Endothelial cell (in vitro differentiated cells): Measurements from ENCODE around the gene DPH1. TPM values are rescaled to one million over a fixed set of nuclear protein-coding genes. Genes with fewer than 3 reads are reported as not detected.

Experiments used
- DNase-seq: peaks from one replicate; pipeline ENCODE4 v3.0.0; 2021; ENCODE audit warnings: low spot score
- H3K27ac Mint-ChIP-seq: one replicate; pipeline ENCODE4 v1.8.0; 2021; ENCODE audit warnings: mixed read lengths, inconsistent platforms; ENCODE audit not compliant: unreplicated experiment
- H3K27me3 Mint-ChIP-seq: one replicate; pipeline ENCODE4 v1.8.0; 2021; ENCODE audit warnings: mild to moderate bottlenecking, moderate library complexity, mixed read lengths, inconsistent platforms; ENCODE audit not compliant: unreplicated experiment
- H3K36me3 Mint-ChIP-seq: one replicate; pipeline ENCODE4 v1.8.0; 2021; ENCODE audit warnings: mild to moderate bottlenecking, low read depth, mixed read lengths, inconsistent platforms; ENCODE audit not compliant: unreplicated experiment
- H3K4me1 Mint-ChIP-seq: one replicate; pipeline ENCODE4 v1.8.0; 2021; ENCODE audit warnings: mild to moderate bottlenecking, mixed read lengths, inconsistent platforms; ENCODE audit not compliant: unreplicated experiment
- H3K4me3 Mint-ChIP-seq: one replicate; pipeline ENCODE4 v1.8.0; 2021; ENCODE audit warnings: mild to moderate bottlenecking, mixed read lengths, inconsistent platforms; ENCODE audit not compliant: unreplicated experiment
- H3K9me3 Mint-ChIP-seq: one replicate; pipeline ENCODE4 v1.8.0; 2021; ENCODE audit warnings: mixed read lengths, inconsistent platforms; ENCODE audit not compliant: unreplicated experiment
- CTCF ChIP-seq: fragments of 200-600 bp; sonication (generic); IDR thresholded peaks from one replicate; pipeline ENCODE4 v1.5.0; 2021; ENCODE audit warnings: antibody characterized with exemption; ENCODE audit not compliant: unreplicated experiment
- total RNA-seq: library from RNA; stranded (reverse); fragmentation: NEBNext Ultra II Directional; extraction: Animal tissue kit (Norgen Biotek cat#: 25700); gene quantifications from one replicate; pipeline ENCODE4 v1.2.1, GENCODE V29; 2021; ENCODE audit not compliant: unreplicated experiment

DPH1 gene
- total RNA-seq, 1 donor from 2014 or later, result 27.1 TPM

DNA sequence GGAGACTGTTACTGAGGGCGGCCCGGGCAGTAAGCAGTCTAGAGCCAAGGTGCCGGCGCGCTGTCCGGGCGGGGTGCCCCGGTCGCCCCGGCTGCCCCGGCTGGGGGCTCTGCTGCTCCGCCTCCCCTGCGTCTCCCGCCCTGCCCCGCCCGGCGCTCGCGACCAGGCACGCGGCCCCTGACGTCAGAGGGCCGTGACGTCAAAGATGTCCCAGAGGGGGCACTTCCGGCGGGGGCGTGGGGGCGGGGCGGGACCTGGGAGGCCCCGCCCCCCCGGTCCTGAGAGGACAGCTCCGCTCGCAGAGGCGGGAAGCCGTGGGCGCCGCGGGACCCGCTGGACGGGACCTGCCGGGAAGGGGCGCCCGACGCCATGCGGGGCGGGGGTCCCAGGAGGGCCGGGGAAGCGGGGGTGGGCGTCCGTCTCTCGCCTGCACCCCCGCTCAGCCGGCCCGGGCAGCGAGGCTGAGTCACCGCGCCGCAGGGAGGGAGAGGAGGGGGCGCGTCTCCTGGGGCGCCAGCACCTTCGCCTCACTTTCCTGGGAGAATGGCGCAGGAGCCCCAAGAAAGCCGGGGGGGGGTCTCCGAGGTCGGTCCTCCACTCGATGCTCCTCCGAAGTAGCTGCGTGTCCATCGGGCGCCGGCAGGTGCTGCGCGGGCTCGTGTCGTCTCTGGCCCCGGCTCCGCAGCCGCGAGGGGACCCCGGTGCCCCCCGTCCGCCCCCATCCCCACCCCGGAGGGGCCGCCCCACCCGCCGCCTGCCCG is 20.5 kb downstream of the DPH1 start:
- Mint-ChIP-seq H3K27me3 (peaks cover 22% of the 10 kb centered on the region), H3K4me3 (no peak overlapping the region), H3K36me3 (peaks cover 8% of the 10 kb centered on the region), H3K4me1 (peaks cover 11% of the 10 kb centered on the region), H3K27ac (no peak overlapping the region), H3K9me3 (no peaks in the 10 kb centered on the region)
- peak; percentile 62 for DNase-seq
- no peak for TF ChIP-seq CTCF

DNA sequence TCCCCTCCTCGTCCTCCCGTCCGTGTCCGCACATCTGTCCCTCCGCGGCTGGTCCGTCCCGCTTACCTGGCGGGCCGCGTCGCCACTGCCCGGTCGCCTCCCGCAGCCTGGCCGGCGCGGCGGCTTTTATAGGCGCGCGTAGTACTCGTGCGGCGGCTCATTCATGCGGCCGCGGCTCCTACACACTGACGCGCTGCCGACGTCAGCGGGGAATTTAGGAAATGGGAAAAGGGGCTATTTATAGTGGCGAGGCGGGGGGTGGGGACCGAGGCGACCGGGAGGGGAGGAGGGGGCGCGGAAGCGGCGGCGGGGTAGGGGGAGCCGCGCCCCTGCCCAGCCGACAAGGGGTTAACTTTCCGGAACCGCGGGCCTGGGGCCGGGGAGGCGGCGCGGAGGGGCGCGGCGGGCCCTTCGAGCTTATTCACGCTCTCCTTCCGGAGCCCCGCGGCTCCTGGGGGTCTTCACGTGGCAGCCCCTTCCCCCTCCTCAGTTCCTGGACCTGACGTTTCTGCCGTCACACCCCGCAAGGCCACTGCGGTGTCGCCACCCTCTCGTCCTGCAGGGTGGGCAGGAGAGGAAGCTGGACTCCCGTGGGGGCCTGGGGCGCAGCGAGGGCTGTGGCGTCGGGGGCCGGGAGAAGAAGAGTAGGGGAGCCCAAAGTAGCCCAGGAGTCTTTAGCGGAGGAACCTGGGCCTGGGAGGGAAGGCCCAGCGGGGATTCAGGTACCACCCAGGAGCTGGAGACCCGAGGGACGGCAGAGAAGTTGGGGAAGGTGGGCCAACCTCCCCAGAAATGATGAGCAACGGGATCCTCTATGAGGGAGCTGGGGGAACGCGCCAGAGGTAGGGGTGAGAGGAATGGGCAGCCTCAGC is 21.3 kb downstream of the DPH1 start:
- H3K4me1 Mint-ChIP-seq, result peaks cover 11% of the 10 kb centered on the region
- H3K27ac Mint-ChIP-seq, result peak overlapping the region; percentile 24
- DNase-seq, result peak; percentile 33
- H3K4me3 Mint-ChIP-seq, result peak overlapping the region; percentile 25
- H3K27me3 Mint-ChIP-seq, result peaks cover 23% of the 10 kb centered on the region
- no peaks in the 10 kb centered on the region for H3K9me3 Mint-ChIP-seq
- no peak for TF ChIP-seq CTCF
- H3K36me3 Mint-ChIP-seq, result peaks cover 8% of the 10 kb centered on the region

- Mint-ChIP-seq H3K27me3 (peaks cover 23% of the 10 kb centered on the region), H3K27ac (peak overlapping the region; percentile 24), H3K9me3 (no peaks in the 10 kb centered on the region), H3K4me3 (peak overlapping the region; percentile 25), H3K4me1 (peaks cover 11% of the 10 kb centered on the region), H3K36me3 (peaks cover 8% of the 10 kb centered on the region)
- no peak for DNase-seq
- TF ChIP-seq CTCF, result no peak
These were observed 22.1 kb downstream of the DPH1 start for GRCh38 chr17:2051933-2052559.

GRCh38 chr17:2053380-2054261 is 23.7 kb downstream of the DPH1 start:
- Mint-ChIP-seq H3K4me1 (peaks cover 11% of the 10 kb centered on the region), H3K4me3 (peak overlapping the region; percentile 83), H3K9me3 (no peaks in the 10 kb centered on the region), H3K27me3 (peaks cover 23% of the 10 kb centered on the region), H3K36me3 (peaks cover 8% of the 10 kb centered on the region), H3K27ac (peak overlapping the region; percentile 64)
- peak; percentile 53 for TF ChIP-seq CTCF
- DNase-seq, result peak; percentile 78
